Cardiac muscle cell (in vitro differentiated cells and primary cell): ENCODE results near the gene MOB2. TPM values are rescaled to one million over a fixed set of nuclear protein-coding genes. Genes with fewer than 3 reads are reported as not detected.

ENCODE experiments used
- DNase-seq, 2 donors: peaks; one replicate each; pipeline versions ENCODE4 v3.0.0 to v3.0.0-alpha.2; 2010 to 2017; ENCODE audit warnings: low read depth in 1 of 2, low spot score in 1 of 2
- H3K27ac ChIP-seq: fragments of 200-600 bp; sonication (generic); 2 replicates; pipeline ENCODE4 v1.5.1; 2016
- H3K27me3 ChIP-seq: fragments of 200-600 bp; sonication (generic); 2 replicates; pipeline ENCODE4 v1.6.0; 2016; ENCODE audit warnings: control low read depth
- H3K36me3 ChIP-seq: fragments of 200-600 bp; sonication (generic); 2 replicates; pipeline ENCODE4 v1.5.1; 2016; ENCODE audit warnings: control low read depth
- H3K4me1 ChIP-seq: fragments of 200-600 bp; sonication (generic); 2 replicates; pipeline ENCODE4 v1.8.1; 2017; ENCODE audit warnings: low read depth, mild to moderate bottlenecking, mixed run types
- H3K4me3 ChIP-seq: fragments of 200-600 bp; sonication (generic); 2 replicates; pipeline ENCODE4 v1.5.1; 2016; ENCODE audit warnings: mild to moderate bottlenecking
- H3K9me3 ChIP-seq: fragments of 200-600 bp; sonication (generic); 2 replicates; pipeline ENCODE4 v1.5.1; 2017; ENCODE audit warnings: low read depth, mild to moderate bottlenecking, control low read depth
- polyA plus RNA-seq: library from polyadenylated mRNA; unstranded; fragments of >200 nt; fragmentation: Nextera tagmentation; extraction: Ambion mirVana; gene quantifications from 2 replicates; pipeline ENCODE4 v1.2.1, GENCODE V29; 2016
- total RNA-seq: library from RNA; depleted of rRNA; stranded (reverse); fragments of >200 nt; gene quantifications from 2 replicates; pipeline ENCODE4 v1.2.3, GENCODE V29; 2016
- TF ChIP-seq, protein P1 (sequence below): IDR thresholded peaks from 2 replicates; pipeline ENCODE4 v1.5.1; 2012; ENCODE audit warnings: low read depth, mild to moderate bottlenecking, low read length

The MOB2 gene
- total and polyA plus RNA-seq, 2 experiments from 2014 or later, result 31.1 to 52.0 TPM

DNA sequence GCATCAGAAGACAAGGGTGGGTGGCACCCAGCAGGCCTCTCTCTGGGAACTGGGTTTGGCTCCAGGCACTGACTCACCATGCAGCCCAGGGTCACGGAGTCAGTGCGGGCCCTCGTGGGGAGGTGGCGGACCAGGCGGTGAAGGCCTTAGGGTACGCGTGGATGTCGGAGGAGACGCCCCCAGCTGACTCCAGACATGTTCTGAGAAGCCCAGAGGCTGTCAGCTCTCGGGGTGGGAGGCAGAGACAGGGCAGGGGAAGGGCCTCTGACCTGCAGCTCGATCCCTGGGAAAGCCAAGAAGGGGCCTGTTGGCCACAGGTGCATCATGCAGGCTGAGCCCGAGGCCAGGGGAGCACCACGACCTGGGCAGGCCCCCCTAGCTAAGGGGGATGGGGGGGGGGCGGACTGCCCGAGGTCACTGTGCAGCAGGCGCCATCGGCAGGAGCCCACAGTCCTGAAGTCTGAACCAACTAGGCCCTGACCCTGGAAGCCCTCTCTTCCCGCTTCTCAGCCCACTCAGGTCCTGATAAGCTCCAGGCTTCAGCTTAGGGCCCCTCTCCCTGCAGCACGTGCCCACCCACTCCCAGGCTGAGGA lies 18.0 kb downstream of the MOB2 start:
- H3K36me3 ChIP-seq, result no peaks in the 10 kb centered on the region
- TF ChIP-seq, protein P1, sequence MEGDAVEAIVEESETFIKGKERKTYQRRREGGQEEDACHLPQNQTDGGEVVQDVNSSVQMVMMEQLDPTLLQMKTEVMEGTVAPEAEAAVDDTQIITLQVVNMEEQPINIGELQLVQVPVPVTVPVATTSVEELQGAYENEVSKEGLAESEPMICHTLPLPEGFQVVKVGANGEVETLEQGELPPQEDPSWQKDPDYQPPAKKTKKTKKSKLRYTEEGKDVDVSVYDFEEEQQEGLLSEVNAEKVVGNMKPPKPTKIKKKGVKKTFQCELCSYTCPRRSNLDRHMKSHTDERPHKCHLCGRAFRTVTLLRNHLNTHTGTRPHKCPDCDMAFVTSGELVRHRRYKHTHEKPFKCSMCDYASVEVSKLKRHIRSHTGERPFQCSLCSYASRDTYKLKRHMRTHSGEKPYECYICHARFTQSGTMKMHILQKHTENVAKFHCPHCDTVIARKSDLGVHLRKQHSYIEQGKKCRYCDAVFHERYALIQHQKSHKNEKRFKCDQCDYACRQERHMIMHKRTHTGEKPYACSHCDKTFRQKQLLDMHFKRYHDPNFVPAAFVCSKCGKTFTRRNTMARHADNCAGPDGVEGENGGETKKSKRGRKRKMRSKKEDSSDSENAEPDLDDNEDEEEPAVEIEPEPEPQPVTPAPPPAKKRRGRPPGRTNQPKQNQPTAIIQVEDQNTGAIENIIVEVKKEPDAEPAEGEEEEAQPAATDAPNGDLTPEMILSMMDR, result no peak
- DNase-seq, result no peak
- H3K4me1 ChIP-seq, result no peaks in the 10 kb centered on the region
- H3K27ac ChIP-seq, result no peak overlapping the region
- no peak overlapping the region for H3K4me3 ChIP-seq
- no peaks in the 10 kb centered on the region for H3K27me3 ChIP-seq
- H3K9me3 ChIP-seq, result no peaks in the 10 kb centered on the region

DNA sequence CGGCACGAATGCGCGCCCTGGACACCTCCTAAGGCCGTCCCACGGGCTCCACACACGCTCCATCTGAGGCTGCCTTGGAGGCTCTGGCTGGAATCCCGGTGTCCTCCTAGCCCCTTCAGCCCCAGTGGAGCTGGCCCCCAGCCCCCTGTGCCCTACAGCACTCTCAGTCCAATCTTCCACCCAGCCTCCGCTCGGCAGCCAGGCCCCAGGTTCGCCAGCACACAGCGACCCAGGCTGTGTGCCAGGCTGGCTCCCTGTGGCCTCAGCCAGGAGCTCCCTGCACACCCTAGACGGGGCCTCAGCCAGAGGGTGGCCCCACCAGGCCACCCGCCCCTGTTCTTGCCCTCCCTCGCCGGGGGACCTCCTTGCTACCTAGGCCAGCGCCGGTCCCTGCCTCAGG lies 18.6 kb downstream of the MOB2 start:
- DNase-seq, result no peak
- no peaks in the 10 kb centered on the region for H3K9me3 ChIP-seq

GRCh38 chr11:1467270-1467669 lies 19.3 kb downstream of the MOB2 start:
- TF ChIP-seq, protein P1, result no peak
- no peak overlapping the region for H3K4me3 ChIP-seq
- H3K27ac ChIP-seq, result no peak overlapping the region
- H3K4me1 ChIP-seq, result no peaks in the 10 kb centered on the region
- H3K36me3 ChIP-seq, result no peaks in the 10 kb centered on the region
- H3K27me3 ChIP-seq, result no peaks in the 10 kb centered on the region
- no peak for DNase-seq
- no peaks in the 10 kb centered on the region for H3K9me3 ChIP-seq

More for the DNA sequence above, 18.6 kb downstream of the MOB2 start:
- Histone ChIP-seq H3K36me3 (no peaks in the 10 kb centered on the region), H3K4me1 (no peaks in the 10 kb centered on the region), H3K27ac (no peak overlapping the region), H3K27me3 (no peaks in the 10 kb centered on the region), H3K4me3 (no peak overlapping the region)
- TF ChIP-seq, protein P1, result no peak

DNA sequence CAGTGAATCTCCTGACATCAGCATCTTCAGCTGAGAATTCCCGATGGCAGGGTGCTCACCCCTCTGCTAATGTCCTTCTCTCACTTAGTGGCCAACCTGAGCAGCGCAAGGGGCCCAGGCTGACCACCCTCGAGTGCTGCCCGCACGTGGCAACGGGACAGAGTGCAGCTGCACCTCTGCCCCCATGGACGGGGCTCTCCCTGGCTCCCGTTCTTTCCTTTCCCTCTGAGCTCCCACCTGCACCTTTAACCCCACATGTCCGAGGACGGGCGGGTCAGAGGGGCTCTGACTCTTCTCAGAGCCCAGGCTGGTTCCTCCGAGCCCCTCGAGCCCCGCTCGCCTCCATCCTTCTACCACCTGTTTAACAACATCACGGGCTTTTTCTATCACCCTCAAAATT lies 19.8 kb downstream of the MOB2 start:
- DNase-seq, result no peak
- H3K4me3 ChIP-seq, result no peak overlapping the region
- H3K27me3 ChIP-seq, result no peaks in the 10 kb centered on the region
- H3K4me1 ChIP-seq, result no peaks in the 10 kb centered on the region
- TF ChIP-seq, protein P1, result no peak
- H3K27ac ChIP-seq, result no peak overlapping the region
- H3K9me3 ChIP-seq, result no peaks in the 10 kb centered on the region
- no peaks in the 10 kb centered on the region for H3K36me3 ChIP-seq

- Histone ChIP-seq H3K27me3 (no peaks in the 10 kb centered on the region), H3K27ac (no peak overlapping the region), H3K4me1 (peaks cover 6% of the 10 kb centered on the region), H3K4me3 (no peak overlapping the region), H3K36me3 (no peaks in the 10 kb centered on the region), H3K9me3 (no peaks in the 10 kb centered on the region)
- no peak for DNase-seq
- TF ChIP-seq, protein P1, result no peak
Measured at GRCh38 chr11:1463056-1463455, 23.5 kb downstream of the MOB2 start.

GRCh38 chr11:1462698-1462975 lies 23.9 kb downstream of the MOB2 start:
- DNase-seq, result no peak
- H3K36me3 ChIP-seq, result no peaks in the 10 kb centered on the region
- H3K4me3 ChIP-seq, result no peak overlapping the region
- H3K27me3 ChIP-seq, result no peaks in the 10 kb centered on the region
- TF ChIP-seq, protein P1, result no peak
- H3K27ac ChIP-seq, result no peak overlapping the region
- peaks cover 7% of the 10 kb centered on the region for H3K4me1 ChIP-seq
- H3K9me3 ChIP-seq, result no peaks in the 10 kb centered on the region
